ENCODE results near the gene WNK2. TPM values are rescaled to one million over a fixed set of nuclear protein-coding genes. Genes with fewer than 3 reads are reported as not detected.

The WNK2 gene
- total and polyA plus RNA-seq, 12 donors, result 1.1 to 17.6 (median 8.4) TPM

DNA sequence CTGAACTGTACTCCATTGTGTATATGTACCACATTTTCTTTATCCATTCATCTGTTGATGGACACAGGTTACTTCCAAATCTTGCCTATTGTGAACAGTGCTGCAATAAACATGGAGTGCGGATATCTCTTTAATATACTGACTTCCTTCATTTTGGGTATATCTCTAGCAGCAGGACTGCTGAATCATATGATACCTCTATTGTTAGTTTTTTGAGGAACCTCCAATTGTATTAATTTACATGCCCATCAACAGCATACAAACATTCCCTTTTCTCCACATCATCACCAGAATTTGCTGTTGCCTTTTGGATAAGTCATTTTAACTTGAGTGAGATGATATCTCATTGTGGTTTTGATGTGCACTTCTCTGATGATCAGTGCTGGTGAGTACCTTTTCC, 185.7 kb downstream of the WNK2 start:
- DNase-seq, result no peak
- Histone ChIP-seq H3K9me3 (replicated peaks in 1 of 3) (no peaks in the 10 kb centered on the region), H3K27ac (no peak overlapping the region), H3K4me1 (replicated peaks in 1 of 2) (no peaks in the 10 kb centered on the region), H3K27me3 (no peaks in the 10 kb centered on the region), H3K4me3 (no peak overlapping the region), H3K36me3 (replicated peaks in 1 of 2) (no peaks in the 10 kb centered on the region)
- intact Hi-C loops (cut with DNase I), result no loop called here
- TF ChIP-seq, protein P1, sequence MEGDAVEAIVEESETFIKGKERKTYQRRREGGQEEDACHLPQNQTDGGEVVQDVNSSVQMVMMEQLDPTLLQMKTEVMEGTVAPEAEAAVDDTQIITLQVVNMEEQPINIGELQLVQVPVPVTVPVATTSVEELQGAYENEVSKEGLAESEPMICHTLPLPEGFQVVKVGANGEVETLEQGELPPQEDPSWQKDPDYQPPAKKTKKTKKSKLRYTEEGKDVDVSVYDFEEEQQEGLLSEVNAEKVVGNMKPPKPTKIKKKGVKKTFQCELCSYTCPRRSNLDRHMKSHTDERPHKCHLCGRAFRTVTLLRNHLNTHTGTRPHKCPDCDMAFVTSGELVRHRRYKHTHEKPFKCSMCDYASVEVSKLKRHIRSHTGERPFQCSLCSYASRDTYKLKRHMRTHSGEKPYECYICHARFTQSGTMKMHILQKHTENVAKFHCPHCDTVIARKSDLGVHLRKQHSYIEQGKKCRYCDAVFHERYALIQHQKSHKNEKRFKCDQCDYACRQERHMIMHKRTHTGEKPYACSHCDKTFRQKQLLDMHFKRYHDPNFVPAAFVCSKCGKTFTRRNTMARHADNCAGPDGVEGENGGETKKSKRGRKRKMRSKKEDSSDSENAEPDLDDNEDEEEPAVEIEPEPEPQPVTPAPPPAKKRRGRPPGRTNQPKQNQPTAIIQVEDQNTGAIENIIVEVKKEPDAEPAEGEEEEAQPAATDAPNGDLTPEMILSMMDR (IDR thresholded peaks at IDR 0.05), result no peak
- TF ChIP-seq POLR2A (IDR thresholded peaks at IDR 0.05), result no peak
- 70 to 90% (median 88%) methylated on average over 1 of the region's 1 CpG for WGBS, 4 donors

Other genes with a start within 250 kb of the WNK2 start
- 1 to 10 TPM in 8 of 9 donors, under 1 TPM in 1; 0.89 to 7.6 (median 6.7) TPM for gene FGD3, start 236.6 kb upstream of the WNK2 start, total RNA-seq
- gene FGD3, start 236.6 kb upstream of the WNK2 start, polyA plus RNA-seq, result 1 to 10 TPM in 2 of 3 donors, under 1 TPM in 1; 0.92 to 5.6 (median 3.7) TPM
- 1 to 10 TPM; 1.4 to 4.9 (median 3.3) TPM for gene SUSD3, start 125.4 kb upstream of the WNK2 start, total RNA-seq
- 1 to 10 TPM in 2 of 3 donors, under 1 TPM in 1; 0.60 to 1.7 (median 1.1) TPM for gene SUSD3, start 125.4 kb upstream of the WNK2 start, polyA plus RNA-seq
- gene CARD19, start 87.9 kb upstream of the WNK2 start, total RNA-seq, result 10 to 100 TPM; 29.7 to 75.0 (median 39.9) TPM
- gene CARD19, start 87.9 kb upstream of the WNK2 start, polyA plus RNA-seq, result 10 to 100 TPM; 10.7 to 69.1 (median 68.4) TPM
- 100 to 1,000 TPM in 8 of 9 donors, 10 to 100 TPM in 1; 25.6 to 339 (median 177) TPM for gene NINJ1, start 49.9 kb upstream of the WNK2 start, total RNA-seq
- gene NINJ1, start 49.9 kb upstream of the WNK2 start, polyA plus RNA-seq, result 100 to 1,000 TPM in 2 of 3 donors, 10 to 100 TPM in 1; 31.1 to 135 (median 101) TPM

All from adrenal gland (tissue), 12 donors.